HG02973 (cell line): ENCODE data around the gene CDSN.
"Not testable (repeated sequence)": the region's sequence is repeated elsewhere in the genome, so short reads cannot be mapped to it uniquely, and the experiment has no call there.

Experiments used
- ATAC-seq: cut with Tn5 transposase; IDR thresholded peaks from one replicate; pipeline ENCODE4 v1.9.1; 2021; ENCODE audit warnings: moderate library complexity; ENCODE audit not compliant: unreplicated experiment

CDSN gene

DNA sequence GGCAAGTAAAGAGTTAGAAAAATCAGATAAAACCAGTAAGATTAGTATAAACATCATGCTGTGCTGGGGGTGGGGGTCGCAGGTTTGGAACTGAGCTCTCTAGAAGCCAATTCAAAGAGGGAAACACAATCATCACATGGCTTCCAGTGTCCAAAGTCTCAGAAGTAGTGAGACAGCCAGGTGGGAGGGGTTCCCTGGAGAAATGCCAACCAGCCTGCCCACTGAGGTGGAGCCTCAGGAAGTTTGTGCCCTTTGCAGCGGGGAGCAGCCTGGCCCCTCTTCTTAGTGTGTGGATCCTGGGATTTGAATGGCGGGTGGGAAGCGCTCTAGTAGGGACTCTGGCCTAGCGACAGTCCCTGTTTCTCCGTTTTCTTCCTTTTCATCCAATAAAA is 29.3 kb downstream of the CDSN start:
- no peak for ATAC-seq

DNA sequence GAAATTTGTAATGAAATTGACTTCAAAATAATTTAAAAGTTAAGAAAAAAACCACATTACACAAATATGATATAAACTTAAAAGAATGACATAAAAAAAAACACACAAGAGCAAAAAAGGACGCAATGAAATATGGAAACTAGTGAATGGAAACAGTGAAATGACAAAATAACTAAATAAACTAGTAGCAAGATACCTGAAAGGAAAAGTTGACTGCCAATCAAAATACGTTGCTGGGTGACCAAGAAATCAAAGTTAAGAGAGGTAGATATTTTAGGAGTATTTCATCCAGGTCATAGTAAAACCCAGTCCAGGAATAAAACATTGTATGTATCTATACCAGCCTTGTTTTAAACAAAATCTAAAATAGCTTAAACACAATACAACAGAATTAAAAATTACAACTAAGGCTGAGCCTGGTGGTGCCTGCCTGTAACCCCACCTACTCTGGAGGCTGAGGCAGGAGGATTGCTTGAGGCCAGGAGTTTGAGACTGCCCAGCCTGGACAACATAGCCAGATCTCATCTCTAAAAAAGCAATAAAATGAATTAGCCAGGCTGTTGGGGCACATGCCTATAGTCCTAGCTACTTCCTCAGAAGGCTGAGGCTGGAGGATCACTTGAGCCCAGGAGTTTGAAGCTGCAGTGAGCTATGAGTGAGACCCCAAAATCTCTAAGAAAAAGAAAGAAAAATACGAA is 29.8 kb downstream of the CDSN start:
- no peak for ATAC-seq

GRCh38 chr6:31087494-31088089 is 32.7 kb downstream of the CDSN start:
- ATAC-seq, result no peak

- no peak for ATAC-seq
Measured at GRCh38 chr6:31086788-31087440, 33.3 kb downstream of the CDSN start.

- no peak for ATAC-seq
Measured at GRCh38 chr6:31083742-31084354, 36.4 kb downstream of the CDSN start.

DNA sequence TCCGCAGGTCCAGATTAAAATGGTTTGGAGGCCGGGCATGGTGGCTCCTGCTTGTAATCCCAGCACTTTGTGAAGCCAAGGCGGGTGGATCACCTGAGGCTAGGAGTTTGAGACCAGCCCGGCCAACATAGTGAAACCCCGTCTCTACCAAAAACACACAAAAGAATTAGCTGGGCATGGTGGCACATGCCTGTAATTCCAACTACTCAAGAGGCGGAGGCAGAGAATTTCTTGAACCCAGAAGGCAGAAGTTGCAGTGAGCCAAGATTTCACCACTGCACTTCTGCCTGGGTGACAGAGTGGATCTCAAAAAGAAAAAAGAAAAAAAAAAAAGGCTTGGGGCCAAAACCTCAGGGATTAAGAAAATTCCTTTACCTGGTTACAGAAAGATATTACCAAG is 38.4 kb downstream of the CDSN start:
- ATAC-seq, result no peak

GRCh38 chr6:31079656-31080261 is 40.5 kb downstream of the CDSN start:
- ATAC-seq, result no peak

GRCh38 chr6:31076611-31077010 is 43.6 kb downstream of the CDSN start:
- no peak for ATAC-seq

GRCh38 chr6:31075528-31075927 is 44.7 kb downstream of the CDSN start:
- ATAC-seq, result no peak

- no peak for ATAC-seq
Measured at GRCh38 chr6:31074401-31074800, 45.8 kb downstream of the CDSN start.

DNA sequence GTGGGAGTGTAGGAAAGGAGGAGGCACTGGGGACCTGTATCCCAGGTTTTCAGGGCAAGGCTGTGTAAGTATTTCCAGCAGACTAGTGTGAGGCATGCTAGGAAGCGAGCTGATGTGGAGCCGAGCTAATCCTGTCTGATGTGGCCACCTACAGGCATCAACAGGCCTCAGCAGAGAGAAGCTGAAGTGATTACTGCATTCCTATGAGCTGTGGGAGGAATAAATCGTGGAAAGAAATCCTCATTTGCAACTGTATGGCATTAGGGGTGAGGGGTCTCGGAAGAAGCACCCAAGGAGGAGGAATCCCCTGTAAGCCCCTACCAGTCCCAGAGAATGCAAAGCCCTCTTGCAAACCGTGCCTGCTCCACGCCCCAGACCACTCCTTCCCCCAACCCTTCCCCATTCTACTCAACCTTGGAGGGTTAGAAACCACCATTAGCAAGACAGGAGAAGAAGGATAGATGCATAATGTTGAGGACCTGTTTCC is 49.5 kb downstream of the CDSN start:
- no peak for ATAC-seq

DNA sequence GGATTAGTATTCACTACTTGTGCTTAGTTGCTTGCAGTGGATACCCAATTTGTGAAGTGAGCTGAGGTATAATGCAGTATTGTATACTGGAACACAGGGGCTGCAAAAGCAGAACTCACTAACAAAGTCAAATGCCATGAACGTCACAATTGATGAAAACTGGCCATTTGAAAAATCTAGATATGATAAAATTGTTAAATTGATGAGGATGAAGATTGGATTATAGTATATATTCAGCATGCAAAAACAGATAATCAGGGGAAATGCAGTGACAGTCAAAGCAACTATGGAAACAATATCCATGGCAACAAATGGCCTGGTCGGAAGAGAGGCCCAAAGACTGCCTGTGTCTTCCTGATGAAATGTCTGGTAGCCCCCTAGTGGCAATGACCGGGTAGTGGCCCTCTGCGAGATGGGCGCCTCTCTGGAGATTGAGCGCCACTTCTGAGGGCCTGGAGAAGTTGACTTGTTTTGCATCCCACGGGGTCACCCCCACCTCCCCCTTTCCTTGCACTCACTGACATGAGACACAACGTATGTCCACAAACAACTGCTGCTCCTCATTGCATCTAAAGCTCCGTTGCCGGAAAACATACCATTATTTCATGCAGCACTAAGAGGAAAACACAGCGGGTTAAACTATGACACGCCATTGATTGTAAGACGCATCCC is 51.4 kb downstream of the CDSN start:
- ATAC-seq, result no peak

- ATAC-seq, result not testable (repeated sequence)
Measured at GRCh38 chr6:31067891-31068668, 52.2 kb downstream of the CDSN start.

GRCh38 chr6:31067028-31067427 is 53.2 kb downstream of the CDSN start:
- ATAC-seq, result not testable (repeated sequence)

GRCh38 chr6:31065556-31065955 is 54.7 kb downstream of the CDSN start:
- no peak for ATAC-seq
